ENCODE measurements around the gene ASAP2. TPM values are rescaled to one million over a fixed set of nuclear protein-coding genes. Genes with fewer than 3 reads are reported as not detected.
A peak's percentile ranks its signal among the peaks of the same experiment; 100 is the strongest.

ASAP2 gene
- total and polyA plus RNA-seq, 2 experiments from 2014 or later: 8.5 to 16.7 TPM

- Histone ChIP-seq H3K4me1 (ENCODE audit: low read depth) (peaks cover 26% of the 10 kb centered on the region), H3K27ac (peak overlapping the region; percentile 27), H3K36me3 (no peaks in the 10 kb centered on the region), H3K27me3 (no peaks in the 10 kb centered on the region), H3K4me3 (no peak overlapping the region), H3K9me3 (ENCODE audit: low read depth) (no peaks in the 10 kb centered on the region)
- no peak for DNase-seq (ENCODE audit: low read depth in 1 of 2, low spot score in 1 of 2)
- TF ChIP-seq CTCF (IDR thresholded peaks at IDR 0.05; ENCODE audit: low read depth, low read length): no peak
These were observed 140.3 kb downstream of the ASAP2 start for GRCh38 chr2:9346885-9347284.

GRCh38 chr2:9347411-9347881 lies 140.8 kb downstream of the ASAP2 start:
- H3K36me3 ChIP-seq: no peaks in the 10 kb centered on the region

GRCh38 chr2:9354318-9354717 lies 147.7 kb downstream of the ASAP2 start:
- no peak for DNase-seq (ENCODE audit: low read depth in 1 of 2, low spot score in 1 of 2)
- H3K4me1 ChIP-seq (ENCODE audit: low read depth): peaks cover 15% of the 10 kb centered on the region
- H3K36me3 ChIP-seq: no peaks in the 10 kb centered on the region
- no peak overlapping the region for H3K27ac ChIP-seq
- TF ChIP-seq CTCF (IDR thresholded peaks at IDR 0.05; ENCODE audit: low read depth, low read length): no peak
- H3K27me3 ChIP-seq: no peaks in the 10 kb centered on the region
- no peaks in the 10 kb centered on the region for H3K9me3 ChIP-seq (ENCODE audit: low read depth)
- H3K4me3 ChIP-seq: no peak overlapping the region

More at GRCh38 chr2:9347411-9347881, 140.8 kb downstream of the ASAP2 start:
- no peak for TF ChIP-seq CTCF (IDR thresholded peaks at IDR 0.05; ENCODE audit: low read depth, low read length)
- H3K4me1 ChIP-seq (ENCODE audit: low read depth): peaks cover 26% of the 10 kb centered on the region
- no peaks in the 10 kb centered on the region for H3K9me3 ChIP-seq (ENCODE audit: low read depth)
- DNase-seq (ENCODE audit: low read depth in 1 of 2, low spot score in 1 of 2): peak in 1 of 2 donors; percentile 89
- H3K27me3 ChIP-seq: no peaks in the 10 kb centered on the region
- peak overlapping the region; percentile 27 for H3K27ac ChIP-seq
- H3K4me3 ChIP-seq: no peak overlapping the region

- Histone ChIP-seq H3K27ac (no peak overlapping the region), H3K36me3 (no peaks in the 10 kb centered on the region), H3K4me3 (no peak overlapping the region), H3K9me3 (ENCODE audit: low read depth) (no peaks in the 10 kb centered on the region), H3K27me3 (no peaks in the 10 kb centered on the region), H3K4me1 (ENCODE audit: low read depth) (peaks cover 9% of the 10 kb centered on the region)
- DNase-seq (ENCODE audit: low read depth in 1 of 2, low spot score in 1 of 2): no peak
- no peak for TF ChIP-seq CTCF (IDR thresholded peaks at IDR 0.05; ENCODE audit: low read depth, low read length)
These were observed 148.7 kb downstream of the ASAP2 start for GRCh38 chr2:9355270-9355669.

GRCh38 chr2:9355716-9356115 lies 149.1 kb downstream of the ASAP2 start:
- Histone ChIP-seq H3K36me3 (no peaks in the 10 kb centered on the region), H3K9me3 (ENCODE audit: low read depth) (no peaks in the 10 kb centered on the region), H3K4me3 (no peak overlapping the region), H3K27ac (peak overlapping the region; percentile 38), H3K4me1 (ENCODE audit: low read depth) (peaks cover 9% of the 10 kb centered on the region), H3K27me3 (no peaks in the 10 kb centered on the region)
- no peak for DNase-seq (ENCODE audit: low read depth in 1 of 2, low spot score in 1 of 2)
- TF ChIP-seq CTCF (IDR thresholded peaks at IDR 0.05; ENCODE audit: low read depth, low read length): no peak

Measured in cardiac muscle cell (in vitro differentiated cells and primary cell).